HG03442 (cell line): ENCODE results near the gene CBARP.
"Not testable (repeated sequence)": the region's sequence is repeated elsewhere in the genome, so short reads cannot be mapped to it uniquely, and the experiment has no call there.

ENCODE experiments used
- ATAC-seq: cut with Tn5 transposase; IDR thresholded peaks from one replicate; pipeline ENCODE4 v1.9.1; 2021; ENCODE audit warnings: mild to moderate bottlenecking, moderate library complexity; ENCODE audit not compliant: unreplicated experiment

CBARP gene

DNA sequence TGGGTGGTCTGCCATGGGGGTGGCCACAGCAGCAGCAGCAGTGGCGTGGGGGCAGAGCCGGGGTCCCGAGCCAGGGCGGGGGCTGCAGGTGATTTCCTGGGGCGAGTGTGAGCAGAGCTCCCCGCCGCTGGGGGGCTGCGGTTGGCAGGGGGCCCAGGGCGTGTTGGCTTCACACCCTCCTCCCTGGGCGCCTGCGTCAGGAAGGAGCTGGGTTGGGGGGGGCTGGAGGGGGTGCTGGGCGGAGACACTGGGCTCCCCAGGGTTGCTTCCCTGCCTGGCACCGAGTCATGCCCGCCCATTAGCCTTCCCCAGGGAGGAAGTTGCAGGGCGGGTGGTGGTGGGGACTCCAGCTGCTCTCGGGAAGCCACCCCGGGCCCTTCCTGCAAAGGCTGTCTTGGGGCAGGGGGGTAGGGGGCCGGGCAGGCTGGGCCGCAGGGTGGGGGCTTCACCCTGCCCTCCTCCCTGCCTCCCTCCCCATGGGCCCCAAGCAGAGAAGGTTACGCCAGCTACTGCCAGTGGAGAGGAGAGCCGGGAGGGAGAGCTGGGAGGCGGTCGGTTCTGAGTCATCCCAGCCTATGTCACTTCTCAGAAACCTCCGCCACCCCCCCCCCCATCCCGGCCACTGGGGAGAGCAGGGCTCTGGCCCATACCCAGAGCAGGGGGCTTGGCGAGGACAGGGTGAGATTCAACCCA, 15.2 kb upstream of the CBARP start:
- no peak for ATAC-seq

DNA sequence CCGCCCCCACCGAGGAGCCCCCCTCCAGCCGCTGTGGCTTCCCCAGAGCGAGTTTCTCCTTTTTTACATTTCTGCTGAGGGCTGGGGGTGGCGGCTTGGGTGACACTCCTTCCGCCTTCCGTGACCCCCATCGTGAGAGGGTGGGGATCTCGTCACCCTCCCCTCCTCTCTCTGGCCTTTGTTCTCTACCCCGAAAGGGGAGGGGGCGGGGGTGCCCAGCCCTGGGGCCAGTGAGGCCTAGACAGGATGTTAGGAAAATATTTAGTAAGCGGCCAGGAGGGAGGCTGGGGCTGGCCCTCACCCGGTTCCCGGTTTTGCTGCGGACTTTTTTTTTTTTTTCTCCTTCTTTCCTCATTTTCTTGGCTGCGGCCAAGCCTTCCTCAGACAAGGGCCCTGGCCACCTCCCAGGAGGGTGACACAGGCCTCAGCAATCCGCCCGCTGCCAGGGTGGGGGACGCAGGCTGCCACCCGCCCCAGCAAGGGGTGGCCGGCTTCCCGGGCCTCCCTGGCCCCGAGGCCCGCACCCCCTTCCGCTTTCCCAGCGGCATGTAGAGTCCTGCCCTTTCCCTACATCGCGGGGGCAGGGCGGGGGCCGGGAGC, 14.5 kb upstream of the CBARP start:
- no peak for ATAC-seq

DNA sequence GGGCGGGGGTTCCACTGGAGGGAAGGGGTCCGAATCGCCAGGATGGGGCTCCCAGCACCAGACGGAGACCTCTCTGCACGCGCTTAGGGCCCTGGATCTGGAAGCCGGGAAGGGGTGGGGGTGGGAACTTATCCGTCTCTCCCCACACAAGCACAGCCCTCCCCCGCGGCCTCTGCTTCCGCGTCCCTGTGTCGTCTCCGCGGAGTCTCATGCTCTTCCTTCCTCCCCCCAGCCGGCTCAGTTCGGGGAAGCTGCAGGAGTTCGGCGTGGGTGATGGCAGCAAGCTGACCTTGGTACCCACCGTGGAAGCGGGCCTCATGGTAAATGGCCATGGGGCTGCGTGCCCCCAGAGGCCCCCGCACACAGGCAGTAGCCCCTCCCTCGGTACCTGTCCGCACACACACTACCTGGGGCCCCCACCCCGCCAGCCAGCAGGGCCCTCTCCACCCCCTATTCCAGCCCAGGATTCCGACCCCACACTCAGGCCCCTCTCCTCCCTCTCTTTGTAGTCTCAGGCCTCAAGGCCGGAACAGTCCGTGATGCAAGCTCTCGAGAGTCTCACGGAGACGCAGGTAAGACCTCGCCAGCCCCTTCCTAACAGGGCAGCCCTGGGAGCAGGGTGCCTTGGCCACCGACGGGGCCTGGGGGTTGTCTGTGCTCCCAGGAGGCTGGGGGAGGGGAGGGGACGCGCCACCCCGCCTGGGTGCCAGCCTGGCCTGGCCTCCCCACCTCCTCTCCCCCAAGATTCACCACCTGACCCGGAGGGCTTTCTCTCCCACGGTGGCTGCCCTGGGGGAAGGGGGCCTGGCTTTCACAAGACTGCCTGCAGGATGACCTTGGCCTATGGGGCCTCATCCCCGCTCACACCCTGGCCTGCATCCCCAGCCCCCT, 13.8 kb upstream of the CBARP start:
- ATAC-seq, result no peak

DNA sequence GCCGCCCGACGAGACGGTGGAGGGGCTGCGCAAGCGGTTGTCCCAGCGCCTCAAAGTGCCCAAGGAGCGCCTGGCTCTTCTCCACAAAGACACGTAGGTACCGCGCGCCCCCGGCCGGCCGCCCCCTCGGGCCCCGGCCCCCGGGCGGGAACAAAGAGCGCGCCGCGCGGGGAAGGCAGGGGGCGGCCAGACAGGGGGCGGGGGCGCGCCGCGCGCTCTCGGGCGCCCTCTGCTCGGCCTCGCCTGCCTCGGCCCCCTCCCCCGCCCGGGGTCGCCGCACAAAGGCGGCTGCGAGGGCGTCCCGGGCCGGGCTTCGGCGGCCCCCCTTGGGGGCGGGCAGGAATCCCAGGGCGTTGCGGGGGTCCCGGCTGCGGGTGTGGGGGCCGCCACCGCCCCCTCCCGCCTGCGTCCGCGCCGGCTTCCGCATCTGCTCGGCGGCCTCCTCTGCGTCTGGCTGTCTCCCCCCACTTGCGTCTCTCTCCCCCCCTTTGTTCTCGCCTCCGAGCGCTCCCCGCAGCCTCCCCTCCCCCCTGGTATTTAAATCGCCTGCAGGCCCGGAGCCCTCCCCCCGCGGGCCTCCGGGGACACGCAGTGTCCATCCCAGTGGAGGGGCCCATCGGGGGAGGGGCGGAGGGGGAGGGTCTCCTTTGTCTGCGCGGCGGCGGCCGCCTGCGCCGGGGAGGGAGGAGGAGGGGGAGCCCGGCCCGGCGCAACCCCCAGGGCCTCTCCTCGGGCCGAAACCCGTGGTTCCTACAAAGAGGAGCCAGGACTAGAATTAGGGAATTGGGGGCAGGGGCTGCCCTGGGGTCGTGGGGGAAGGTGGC, 12.8 kb upstream of the CBARP start:
- ATAC-seq, result no peak

DNA sequence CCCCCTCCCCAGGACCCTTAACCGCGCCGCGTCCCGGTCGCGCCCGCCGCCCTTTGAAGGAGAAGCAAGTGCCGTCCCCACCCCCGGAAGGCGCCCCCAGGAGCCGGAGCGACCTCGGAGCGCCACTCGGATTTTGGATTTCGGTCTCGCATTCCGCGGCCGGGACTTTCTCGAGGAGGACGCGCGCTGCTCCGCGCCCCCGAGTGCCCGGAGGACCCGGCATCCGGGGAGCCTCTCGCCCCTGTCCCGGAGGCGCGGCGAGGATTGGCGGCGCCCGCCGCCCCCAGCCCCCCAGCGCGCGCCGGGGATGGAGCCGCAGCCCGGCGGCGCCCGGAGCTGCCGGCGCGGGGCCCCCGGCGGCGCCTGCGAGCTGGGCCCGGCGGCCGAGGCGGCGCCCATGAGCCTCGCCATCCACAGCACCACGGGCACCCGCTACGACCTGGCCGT, 12.2 kb upstream of the CBARP start:
- ATAC-seq, result no peak

DNA sequence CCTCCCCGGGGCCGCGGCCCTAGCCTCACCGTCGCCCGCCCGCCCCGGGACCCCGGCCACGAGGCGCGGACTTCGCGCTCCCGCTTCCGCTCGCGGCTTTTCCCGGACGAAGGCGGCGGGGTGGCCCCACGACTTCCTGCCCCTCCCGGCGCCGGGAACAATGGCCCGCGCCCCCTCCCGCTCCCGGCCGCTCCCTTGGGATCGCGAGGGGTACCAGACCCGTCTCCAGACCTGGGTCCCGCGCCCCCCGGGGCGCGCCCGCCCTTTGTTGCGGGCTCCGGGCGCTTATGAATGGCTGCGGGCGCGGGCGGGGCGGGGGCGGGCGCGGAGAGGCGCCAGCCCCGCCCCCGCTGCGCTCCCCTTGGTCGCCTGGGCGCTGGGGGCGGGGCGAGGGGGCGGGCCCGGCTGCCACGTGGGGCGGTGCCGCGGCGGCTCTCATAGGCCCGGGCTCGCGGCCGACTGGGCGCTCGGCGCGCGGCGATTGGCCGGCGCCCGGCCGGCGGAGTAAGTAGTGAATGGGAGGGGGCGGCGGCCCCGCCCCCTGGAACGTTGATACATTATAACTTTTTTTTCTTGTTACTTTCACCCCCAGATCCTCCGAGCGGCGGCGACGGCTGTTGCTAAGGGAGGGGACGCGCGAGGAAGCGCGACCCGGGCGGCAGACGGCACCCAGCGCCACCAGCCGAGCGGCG, 11.6 kb upstream of the CBARP start:
- ATAC-seq, result peak; percentile 41

DNA sequence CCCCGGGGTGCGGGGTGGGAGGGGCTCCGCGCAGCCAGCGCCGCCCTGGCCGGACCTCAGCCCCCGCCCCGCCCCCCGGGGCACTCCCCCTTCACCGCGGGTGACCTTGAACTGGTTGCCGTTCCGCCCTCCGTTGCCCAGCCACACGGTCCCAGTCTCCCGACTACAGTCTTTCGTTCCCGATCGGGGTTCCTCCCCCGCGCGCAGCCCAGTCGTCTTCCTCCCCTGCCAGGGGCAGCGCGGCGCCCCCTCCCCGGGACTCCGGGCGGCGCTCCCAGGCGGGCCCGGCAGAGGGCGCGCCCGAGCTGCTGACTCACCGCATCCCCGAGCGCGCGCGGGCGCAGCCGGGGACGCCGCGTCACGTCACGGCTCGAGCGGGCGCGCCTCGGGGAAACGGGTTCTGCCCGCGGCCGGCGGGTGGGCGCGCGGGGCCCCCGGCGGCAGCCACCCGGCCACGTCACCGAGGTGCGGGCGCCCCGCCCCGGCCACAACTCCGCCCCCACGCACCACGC, 11.0 kb upstream of the CBARP start:
- ATAC-seq, result peak; percentile 29

DNA sequence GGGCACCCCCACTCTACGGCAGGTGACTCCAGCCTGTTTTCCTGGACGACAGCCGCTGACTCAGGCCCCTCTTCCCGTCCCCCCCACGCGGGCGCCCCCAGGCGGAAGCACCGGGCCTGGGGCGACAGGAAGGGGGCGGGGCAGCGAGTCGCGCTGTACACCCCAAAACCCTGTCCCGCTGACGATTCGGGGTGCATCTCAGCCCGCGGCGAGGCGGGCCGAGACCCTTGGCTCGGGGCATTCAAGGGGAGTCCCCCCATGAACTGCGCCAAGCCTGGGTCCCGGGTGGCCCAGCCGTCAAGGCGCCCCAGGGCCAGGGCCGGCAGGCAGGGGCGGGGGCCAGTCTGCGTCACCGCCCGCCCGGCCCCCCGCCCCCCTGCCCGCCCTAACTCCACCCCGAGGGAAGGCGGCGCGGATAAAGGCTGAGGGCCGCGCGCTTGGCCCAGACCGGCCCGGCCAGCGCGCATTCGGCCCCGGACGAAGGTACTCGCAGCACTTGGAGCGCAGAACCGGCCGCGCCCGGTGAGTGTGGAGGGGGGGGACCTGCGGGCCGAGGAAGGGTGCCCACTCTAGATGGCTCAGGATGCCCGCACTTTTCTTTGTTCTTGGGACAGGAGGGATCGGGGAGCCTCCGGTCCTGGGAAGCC, 10.5 kb upstream of the CBARP start, which contains the start of gene MIDN:
Gene MIDN (plus strand): TSS at position 445 of the 647 bp plus-strand sequence. CDS start 1,714 bp downstream, outside the sequence.
- peak; percentile 11 for ATAC-seq

DNA sequence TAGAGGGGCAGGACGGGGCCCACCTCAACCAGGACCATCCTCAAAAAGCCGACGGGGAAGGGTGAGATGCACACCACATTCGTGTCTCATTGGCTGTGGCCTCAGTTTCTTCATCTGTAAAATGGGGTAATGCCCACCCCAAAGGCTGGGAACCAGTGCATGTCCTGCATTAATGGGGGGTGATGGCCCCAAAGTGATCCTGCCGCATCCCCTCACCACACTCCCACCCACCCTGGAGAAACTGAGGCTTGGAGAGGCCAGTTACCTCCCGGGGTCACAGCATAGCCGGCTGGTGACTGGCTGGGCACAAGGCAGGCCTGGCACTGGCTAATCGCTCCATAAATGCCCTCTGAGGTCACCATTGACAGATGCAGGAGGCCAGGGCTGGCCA, 9.9 kb upstream of the CBARP start:
- ATAC-seq, result no peak

DNA sequence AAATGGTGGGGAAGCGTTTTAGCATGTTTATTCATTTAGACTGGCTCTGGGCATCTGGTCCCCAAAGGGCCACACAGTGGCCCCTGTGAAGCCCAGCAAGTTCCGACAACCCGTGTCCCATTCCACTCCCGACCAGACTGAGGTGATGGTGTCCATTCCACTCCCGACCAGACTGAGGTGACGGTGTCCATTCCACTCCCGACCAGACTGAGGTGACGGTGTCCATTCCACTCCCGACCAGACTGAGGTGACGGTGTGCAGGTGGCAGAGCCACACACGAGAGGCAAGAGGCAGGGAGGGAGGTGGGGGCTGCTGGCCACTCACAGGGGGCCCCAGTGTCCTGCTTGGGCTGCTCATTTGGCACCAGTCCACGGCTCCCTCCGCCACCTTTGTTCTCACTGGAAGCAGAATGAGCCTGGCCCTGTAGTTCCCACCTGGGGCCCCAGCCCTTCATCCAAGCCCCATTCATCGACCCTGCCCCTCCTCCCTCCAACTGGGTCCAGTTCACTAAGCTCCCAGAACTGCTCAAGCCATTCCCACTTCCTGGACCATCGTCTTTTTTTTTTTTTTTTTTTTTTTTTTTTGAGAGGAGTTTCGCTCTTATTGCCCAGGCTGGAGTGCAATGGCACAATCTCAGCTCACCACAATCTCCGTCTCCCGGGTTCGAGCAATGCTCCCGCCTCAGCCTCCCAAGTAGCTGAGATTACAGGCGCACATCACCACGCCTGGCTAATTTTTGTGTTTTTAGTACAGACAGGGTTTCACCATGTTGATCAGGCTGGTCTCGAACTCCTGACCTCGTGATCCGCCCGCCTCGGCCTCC, 8.7 kb upstream of the CBARP start:
- not testable (repeated sequence) for ATAC-seq

DNA sequence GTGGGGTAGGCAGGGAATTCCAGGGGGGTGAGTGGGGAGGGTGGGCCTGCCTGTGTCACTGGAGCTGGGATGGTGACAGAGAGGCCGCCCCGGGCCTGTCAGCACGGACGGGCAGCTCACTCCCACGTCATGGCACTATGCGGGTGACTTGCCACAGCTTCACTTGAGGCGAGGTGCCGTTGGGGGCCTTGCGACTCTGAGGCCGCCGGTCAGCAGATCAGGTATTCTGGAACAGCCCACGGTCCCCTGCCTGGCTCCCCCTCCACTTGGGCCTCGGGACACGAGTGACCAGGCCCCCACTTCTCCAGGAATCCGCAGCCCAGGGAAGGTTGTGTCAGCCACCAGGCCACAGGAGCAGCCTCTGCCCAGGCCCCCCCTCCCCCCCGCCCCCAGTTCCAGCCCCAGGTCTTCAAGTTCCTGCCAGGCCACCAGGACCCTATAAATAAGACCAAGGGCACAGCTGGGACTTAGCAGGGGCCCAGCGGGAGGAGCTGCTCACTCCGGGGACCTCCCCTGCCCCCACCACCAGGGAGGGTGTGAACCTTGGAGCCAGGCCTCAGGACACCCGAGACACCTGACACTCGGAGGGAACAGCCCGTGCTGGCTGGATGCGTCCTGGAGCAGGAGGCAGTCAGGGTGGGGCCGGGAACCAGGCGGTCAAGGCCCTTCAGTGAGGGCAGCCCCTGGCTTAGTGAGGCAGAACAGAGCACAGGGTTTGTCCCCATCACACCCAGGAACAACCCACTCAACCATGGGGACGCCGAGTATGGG, 7.9 kb upstream of the CBARP start:
- no peak for ATAC-seq

DNA sequence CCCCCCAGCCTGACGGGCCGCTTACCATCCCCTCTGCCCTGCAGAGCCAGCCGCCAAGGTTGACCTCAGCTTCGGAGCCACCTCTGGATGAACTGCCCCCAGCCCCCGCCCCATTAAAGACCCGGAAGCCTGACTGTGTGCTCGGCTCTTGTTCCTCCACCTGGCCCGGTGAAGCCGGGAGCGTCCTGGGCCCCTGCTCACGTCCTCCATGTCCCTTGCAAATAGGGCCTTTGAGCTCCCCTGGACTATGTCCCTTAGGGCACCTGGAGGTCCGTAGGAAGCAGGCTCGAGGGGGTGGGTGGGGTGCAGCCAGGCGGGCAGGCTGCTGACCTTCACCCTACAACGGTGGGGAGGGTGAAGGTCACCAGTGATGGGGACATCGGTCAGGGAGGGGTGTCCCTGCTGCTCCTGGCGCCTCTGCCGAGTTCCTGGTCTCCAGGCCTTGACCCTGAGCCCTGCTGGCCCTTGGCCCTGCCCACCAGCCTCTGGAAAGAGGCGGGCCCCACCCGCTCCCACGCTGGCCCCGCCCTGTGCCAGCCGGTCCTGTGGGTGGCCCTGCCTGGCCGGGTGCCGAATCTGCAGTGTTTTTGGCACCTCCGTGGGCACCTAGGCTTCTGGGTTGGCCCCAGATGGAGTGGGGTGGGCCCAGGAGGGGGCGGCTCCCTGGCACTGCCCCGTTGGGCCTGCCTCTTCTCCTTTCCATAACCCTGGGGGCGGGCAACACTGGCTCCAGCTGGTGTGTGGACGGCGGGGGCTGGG, 7.1 kb upstream of the CBARP start:
- no peak for ATAC-seq

DNA sequence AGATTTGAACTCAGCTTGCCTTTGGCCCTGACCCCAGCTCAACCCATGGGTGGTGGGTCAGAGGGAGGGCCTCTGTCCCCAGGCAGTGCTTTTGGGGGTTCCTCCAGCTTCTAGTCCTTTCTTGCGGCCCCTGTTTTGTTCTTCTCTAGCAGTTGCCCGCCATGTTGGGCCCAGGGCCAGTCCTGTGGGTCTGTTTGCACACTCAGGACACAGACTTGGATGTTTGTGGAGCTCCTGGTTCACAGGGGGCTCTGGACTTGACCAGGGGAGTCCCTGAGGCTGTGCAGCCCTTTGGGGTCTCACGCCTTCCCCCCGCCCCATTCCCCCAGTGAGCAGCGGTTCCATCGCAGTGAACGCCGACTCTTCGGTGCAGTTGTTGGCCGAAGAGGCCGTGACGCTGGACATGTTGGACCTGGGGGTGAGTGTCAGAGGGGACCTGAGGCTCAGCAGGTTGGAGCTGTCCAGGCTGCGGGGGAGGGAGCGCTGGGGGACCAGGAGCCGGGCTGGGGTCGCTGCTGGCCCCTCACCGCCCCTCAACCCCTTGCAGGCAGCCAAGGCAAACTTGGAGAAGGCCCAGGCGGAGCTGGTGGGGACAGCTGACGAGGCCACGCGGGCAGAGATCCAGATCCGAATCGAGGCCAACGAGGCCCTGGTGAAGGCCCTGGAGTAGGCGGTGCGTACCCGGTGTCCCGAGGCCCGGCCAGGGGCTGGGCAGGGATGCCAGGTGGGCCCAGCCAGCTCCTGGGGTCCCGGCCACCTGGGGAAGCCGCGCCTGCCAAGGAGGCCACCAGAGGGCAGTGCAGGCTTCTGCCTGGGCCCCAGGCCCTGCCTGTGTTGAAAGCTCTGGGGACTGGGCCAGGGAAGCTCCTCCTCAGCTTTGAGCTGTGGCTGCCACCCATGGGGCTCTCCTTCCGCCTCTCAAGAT, 6.2 kb upstream of the CBARP start:
- ATAC-seq, result no peak

DNA sequence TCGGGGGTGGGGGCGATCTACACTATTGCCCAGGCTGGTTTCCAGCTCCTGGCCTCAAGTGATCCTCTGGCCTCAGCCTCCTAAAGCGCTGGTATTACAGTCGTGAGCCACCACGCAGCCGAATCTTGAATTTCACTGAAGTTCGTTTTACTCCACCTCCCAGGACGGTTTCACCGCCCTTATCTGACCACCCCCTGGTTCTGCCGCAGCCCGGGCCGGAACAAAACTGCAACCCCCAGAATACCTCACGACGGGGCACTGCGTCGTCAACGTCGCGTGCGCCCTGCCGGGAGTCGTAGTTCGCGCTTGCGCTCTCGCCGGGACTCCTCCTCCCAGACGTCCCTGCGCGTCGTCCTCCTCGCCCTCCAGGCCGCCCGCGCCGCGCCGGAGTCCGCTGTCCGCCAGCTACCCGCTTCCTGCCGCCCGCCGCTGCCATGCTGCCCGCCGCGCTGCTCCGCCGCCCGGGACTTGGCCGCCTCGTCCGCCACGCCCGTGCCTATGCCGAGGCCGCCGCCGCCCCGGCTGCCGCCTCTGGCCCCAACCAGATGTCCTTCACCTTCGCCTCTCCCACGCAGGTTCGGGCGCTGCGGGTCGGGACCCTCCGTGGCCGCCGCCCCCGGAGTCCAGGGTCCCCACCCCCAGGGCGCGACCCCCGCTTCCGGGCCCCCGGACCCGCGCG, 3.8 kb upstream of the CBARP start, which contains the start of gene ATP5F1D:
Gene ATP5F1D (plus strand): TSS at position 335 of the 679 bp plus-strand sequence. CDS start 100 bp downstream, at position 435.
- peak; percentile 45 for ATAC-seq

DNA sequence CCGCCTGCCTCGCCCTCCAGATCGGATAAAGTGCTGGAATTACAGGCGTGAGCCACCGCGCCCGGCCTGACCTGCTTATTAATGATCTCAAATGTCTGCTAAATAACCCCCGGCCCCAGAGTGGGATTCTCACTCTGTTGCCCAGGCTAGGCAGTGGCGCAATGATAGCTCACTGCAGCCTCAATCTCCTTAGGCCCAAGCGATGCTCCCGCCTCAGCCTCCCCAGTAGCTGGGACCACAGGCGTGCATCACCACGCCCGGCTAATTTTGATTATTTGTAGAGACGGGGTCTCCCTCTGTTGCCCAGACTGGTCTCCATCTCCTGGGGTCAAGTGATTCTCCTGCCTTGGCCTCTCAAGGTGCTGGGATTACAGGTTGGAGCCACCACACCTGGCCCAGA, 3.1 kb upstream of the CBARP start:
- ATAC-seq, result no peak
